Hindlimb muscle (tissue), 1 donor: ENCODE results near the gene TRPC4. TPM values are rescaled to one million over a fixed set of nuclear protein-coding genes. Genes with fewer than 3 reads are reported as not detected.
"Not testable (repeated sequence)": the region's sequence is repeated elsewhere in the genome, so short reads cannot be mapped to it uniquely, and the experiment has no call there.

Experiments used
- DNase-seq: peaks from one replicate; pipeline ENCODE4 v3.0.0-alpha.2; 2013
- polyA plus RNA-seq: library from polyadenylated mRNA; unstranded; fragments of 120-200 nt; gene quantifications from one replicate; pipeline ENCODE4 v1.2.1, GENCODE V29; 2013; ENCODE audit not compliant: insufficient read length

Gene TRPC4
- polyA plus RNA-seq, 1 donor = 1.4 TPM

GRCh38 chr13:37816276-37816675 lies 53.3 kb downstream of the TRPC4 start:
- no peak for DNase-seq

DNA sequence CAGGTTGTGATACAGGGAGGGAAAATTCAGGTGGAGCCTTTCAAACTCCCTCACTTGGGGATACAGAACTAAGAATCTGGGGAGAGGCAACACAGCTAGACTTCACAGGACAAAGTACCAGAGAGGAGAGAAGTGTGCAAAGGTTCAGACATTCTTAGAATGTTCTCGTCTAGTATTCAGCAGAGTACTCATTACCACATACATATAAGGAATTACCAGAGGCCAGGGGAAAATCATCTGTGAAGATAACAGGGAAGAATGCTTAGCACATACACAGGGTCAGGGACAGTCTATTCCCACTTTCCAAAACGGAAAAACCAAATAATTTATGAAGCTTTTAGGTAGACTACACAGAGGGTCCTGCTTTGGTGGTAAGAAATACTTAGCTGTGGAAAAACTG lies 58.1 kb downstream of the TRPC4 start:
- DNase-seq = no peak

DNA sequence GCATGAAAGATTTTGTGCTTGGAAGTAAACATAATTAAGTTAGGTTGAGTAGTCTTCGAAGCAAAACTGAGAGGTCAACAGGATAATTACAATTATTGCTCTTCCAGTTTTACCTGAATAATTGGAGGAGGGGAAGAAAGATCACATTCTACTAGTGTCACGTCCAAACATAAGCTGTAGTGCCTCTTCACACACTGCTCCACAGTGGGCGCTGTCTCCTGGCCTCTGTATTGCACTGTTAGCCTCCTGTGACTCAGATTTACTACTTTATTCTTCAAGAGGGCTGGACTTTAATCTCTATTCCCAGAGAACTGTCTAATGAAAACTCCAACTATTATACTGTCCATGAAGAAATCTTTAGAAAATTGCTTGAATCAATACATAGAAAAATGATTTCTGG lies 62.9 kb downstream of the TRPC4 start:
- DNase-seq = no peak

DNA sequence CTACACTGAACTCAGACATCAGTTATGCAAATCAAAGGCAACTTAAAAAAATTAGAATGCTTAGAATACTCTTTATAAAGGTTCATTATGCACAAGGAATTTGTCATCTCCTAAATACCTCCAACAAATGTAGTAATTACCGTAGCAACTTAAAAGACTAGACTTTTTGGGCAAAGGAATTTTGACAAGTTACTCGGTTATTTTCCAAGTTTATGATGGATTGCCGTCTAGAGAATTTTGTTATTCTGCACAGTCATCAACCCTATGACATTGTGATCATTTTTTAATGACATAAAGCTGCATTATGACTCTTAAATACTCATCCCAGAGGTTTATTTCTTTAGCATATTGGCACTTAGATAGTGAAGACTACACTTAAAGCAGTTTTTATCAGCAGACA lies 71.9 kb downstream of the TRPC4 start:
- DNase-seq = no peak

DNA sequence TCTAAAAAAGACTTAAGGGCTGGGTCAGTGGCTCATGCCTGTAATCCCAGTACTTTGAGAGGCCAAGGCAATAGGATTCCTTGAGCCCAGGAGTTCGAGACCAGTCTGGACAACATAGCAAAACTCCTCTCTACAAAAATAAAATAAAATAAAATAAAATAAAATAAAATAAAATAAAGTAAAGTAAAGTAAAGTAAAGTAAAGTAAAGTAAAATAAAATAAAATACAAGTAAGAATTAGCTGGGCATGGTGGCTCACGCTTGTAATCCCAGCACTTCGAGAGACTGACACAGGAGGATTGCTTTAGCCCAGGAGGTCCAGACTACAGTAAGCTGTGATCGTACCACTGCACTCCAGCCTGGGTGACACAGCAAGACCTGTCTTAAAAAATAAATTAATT lies 72.8 kb downstream of the TRPC4 start:
- not testable (repeated sequence) for DNase-seq

GRCh38 chr13:37795326-37795725 lies 74.2 kb downstream of the TRPC4 start:
- no peak for DNase-seq

DNA sequence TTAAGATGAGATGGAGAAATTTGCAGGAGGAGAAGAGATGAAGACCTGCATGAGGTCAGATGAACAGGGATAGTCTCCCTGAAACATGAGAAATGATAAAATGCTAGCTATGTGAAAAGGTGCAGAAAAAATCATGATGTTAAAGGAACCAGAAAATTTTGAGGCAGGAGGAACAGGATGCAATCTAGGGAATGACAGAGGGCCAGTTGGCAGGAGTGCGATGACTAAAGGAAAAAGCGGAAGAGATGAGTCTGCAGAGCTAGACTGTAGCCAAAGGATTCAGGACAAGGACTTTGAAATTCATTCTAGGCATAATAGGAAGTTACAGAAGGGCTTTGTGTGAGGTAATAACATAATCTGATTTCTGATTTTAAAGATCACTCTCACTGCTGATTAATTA lies 77.9 kb downstream of the TRPC4 start:
- peak; percentile 57 for DNase-seq

- no peak for DNase-seq
Observed at GRCh38 chr13:37788346-37788745, 81.2 kb downstream of the TRPC4 start.

GRCh38 chr13:37777676-37778075 lies 91.9 kb downstream of the TRPC4 start:
- DNase-seq = no peak

DNA sequence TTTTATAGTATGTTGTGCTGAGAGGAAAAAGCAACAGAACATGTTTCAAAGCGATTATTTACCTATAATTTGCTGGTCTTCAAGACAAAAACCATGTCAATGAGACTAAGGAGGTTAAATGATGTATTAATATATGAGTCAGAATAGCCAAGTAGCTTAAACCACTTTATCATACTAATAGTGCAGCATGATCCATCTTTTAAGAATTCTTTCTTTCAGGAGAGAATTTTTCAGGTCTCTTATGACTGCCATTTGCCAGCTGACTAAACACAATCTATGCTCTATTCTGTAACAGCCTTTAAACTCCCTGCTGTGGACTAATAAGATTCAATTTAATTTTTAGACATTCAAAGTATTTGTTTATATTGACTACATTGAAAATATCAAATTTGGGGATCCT lies 93.7 kb downstream of the TRPC4 start:
- no peak for DNase-seq

DNA sequence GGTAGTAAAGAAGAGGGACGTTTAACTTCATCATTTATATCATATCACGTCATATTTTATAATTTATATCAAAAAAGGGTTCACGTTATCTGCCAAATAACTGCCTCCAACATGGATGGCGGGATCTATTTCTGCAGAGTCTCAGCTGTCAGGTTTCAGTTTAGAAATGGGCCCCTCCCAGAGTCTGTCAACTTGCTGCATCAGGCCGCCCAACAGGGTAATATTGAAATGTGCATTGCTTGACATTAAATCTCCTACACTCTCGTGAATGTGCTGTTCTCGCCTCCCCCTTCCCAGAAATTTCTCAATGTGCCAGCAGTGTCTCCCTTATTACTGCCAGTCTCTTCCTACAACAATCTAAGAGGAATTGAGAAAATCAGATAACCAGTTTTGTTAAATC lies 96.9 kb downstream of the TRPC4 start:
- no peak for DNase-seq

DNA sequence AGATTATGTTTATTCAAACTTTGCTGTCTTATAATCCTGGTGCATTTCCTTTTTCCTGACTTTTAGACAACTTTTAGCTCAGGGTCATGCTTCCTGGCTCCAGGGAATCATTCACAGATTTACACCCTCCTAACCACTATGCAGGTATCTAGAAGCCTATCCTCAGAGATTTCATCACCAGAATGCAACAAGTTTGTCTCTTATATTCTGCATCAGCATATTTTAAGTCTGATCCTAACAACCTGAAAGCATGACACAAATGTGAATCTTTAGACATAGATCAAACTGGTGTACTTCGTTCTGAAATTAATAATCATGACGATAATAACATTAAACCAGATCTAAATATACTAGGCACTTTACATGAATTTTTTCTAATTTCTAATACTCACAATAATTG lies 100.0 kb downstream of the TRPC4 start:
- no peak for DNase-seq

GRCh38 chr13:37769078-37769477 lies 100.5 kb downstream of the TRPC4 start:
- DNase-seq = no peak

GRCh38 chr13:37766502-37766901 lies 103.1 kb downstream of the TRPC4 start:
- no peak for DNase-seq

- DNase-seq = no peak
Observed at GRCh38 chr13:37755349-37755748, 114.2 kb downstream of the TRPC4 start.

- DNase-seq = no peak
Observed at GRCh38 chr13:37753776-37754175, 115.8 kb downstream of the TRPC4 start.

DNA sequence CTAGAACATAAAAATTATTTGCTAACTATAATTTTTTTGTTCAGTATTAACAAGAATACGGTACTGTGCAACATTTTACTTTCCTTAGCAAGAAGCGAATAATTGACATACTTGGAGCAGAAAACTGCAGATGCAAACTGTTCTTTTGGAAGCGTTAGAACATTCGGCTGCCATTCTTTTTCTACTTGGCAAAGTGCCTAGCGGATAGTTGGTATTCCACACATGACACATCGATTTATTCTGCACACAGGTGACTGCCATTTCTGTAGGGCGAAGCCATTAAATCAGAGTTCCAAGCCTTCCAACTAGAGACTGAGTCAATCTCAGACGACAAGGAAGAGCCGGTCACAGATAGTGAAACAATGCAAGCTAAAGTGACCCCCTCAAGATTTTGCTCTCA lies 117.4 kb downstream of the TRPC4 start:
- DNase-seq = no peak

DNA sequence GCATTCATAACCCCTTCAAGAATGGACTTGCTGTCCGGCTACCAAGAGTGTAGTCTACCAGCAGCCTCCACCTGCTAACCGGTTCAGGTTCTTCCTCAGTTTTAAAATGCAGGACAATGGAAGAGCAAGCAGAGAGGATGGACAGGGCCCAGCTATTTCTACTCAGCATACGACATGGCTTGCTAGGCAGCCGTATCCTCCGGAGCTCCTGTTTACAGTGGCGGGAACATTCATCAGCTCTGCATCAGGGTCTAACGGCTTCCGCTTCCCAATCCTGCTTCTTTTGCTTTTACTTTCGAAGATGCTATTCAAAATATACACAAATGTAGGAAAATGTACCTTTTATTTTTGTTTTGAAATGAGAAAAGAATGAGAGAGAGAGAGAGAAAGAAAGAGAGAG lies 118.5 kb downstream of the TRPC4 start:
- no peak for DNase-seq

DNA sequence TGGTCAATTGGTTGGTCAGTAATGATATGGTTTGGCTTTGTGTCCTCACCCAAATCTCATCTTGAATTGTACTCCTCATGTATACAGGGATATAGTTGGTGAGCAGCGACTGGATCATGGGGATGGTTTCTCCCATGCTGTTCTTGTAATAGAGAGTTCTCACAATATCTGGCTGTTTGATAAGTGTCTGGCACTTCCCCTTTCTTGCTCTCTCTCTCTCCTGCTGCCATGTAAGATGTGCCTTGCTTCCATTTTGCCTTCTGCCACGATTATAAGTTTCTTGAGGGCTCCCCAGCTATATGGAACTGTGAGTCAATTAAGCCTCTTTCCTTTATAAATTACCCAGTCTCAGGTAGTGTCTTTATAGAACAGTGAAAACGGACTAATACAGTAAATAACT lies 120.7 kb downstream of the TRPC4 start:
- no peak for DNase-seq

DNA sequence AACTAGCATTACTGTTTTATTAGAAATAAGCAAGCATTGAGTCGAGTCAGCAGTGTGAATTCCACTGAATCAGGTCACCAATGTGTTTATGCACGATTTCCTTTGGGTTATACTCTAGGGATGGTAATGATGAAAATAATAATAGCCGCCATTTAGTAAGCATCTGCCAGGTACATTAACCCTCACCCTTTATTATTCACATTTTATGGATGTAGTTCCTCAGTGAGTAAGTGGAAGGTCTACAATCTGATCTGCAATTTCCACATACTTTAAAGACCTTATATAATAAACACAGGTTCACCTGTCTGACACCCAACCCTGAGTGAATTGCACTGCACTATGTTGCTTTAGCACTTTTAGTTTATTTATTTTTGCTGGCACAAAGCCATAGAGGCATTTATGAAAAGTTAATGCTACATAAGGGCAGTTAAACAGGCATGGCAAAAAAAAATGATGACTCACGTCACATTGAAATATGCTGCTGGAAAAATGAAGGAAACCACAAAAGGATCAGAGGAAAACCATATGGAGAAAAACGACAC lies 122.4 kb downstream of the TRPC4 start:
- DNase-seq = no peak

GRCh38 chr13:37741536-37741935 lies 128.0 kb downstream of the TRPC4 start:
- DNase-seq = no peak

DNA sequence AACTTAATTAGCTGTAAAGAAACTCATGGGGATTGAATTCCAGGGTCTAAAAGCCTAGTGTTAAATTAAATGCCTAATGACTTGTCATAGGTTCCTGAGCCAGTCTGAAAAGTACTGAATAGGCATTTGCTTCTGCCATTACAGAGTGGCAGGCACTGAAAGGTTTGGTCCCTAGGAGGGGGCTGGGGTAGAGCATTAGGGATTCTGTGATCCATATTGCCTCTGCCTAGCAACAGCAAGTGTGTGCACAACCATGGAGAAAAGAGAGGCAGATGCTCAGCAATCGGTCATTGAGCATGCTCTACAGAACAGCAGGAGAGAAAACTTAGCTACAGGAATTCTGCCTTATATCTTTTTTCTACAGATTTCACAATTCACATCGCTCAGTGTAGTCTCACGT lies 133.5 kb downstream of the TRPC4 start:
- no peak for DNase-seq

- no peak for DNase-seq
Observed at GRCh38 chr13:37735293-37735692, 134.3 kb downstream of the TRPC4 start.

DNA sequence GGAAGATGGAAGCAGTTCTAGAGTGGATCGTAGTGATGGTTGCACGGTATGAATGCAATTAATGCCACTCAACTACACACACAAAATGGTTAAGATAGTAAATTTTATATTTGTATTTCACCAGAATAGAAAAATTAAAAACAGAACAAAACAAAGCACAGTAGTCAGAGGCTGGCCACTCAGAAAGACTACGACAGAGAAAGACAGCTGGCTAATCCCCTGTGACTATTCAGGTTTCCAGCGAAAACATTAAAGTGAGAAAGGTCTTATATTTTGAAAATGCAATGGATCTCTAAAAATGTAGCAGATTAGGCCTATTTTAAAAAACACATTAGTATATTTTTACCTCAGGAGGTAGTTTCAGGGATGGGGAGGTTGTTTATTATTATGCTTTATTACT lies 139.7 kb downstream of the TRPC4 start:
- no peak for DNase-seq

DNA sequence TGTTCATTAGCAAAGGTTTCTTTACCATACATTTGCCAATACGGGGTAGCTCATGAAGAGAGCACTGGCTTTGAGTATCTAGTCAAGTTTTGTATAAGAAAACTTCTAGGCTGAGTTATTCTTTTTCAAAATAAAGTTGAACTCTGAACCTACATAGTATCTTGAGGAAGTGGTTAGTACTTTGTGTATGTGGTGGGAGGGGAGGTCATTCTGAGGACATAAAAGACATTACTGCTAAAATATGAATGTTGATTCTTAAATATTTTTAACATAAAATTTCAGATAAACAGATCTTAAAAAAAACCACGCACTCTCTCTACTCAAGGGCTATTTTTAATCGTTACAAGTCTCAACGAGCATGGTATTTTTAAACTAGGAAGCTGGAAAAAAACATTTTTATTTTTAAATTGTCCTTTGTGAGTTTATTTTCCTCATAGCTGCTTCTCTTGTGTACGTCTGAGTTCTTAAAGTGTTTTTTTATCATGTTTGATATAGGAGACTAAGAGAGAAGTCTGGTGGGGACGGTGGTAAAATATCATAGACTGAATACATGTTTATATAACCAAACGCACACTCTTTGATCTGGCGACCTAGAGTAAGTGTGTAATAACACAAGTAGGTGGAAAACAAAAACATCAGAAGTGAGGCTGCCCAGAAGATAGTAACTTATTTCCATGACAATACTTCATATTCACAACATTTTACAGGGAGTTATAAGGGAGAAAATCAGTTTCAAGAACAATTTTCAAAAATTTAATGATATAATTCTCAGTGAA lies 153.0 kb downstream of the TRPC4 start:
- DNase-seq = no peak
